NCI-H187 treated with DMSO at 0.1 percent for 48 hours (cell line): ENCODE results near the gene SDK1.

ENCODE experiments used
- DNase-seq: peaks from one replicate; lab custom pipeline; 2025; lab: John Stamatoyannopoulos, UW

The SDK1 gene

DNA sequence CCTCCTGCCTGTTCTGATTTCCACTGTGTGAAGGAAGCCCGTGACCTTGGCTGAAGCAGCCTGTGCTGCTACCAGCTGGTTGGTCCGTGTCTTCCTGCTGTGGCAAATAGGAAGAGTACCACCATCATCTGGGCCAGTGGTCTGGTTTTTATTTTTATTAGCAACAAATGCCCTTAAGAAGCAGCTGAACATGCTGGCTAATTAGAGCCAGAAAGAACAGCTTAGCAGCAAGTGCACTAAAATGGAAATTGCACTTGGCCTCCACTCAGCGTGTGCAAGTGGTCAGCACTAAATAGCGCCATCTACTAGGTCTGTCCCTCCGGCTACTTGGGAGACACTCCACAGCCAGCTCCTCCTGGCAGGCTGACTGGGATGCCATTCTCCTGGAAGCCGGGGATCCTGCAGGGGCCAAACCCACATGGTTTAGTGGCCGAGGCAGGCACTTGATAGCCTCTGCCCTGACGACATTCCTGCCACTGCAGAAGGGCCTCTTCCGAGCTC, 690.7 kb downstream of the SDK1 start:
- DNase-seq = no peak

DNA sequence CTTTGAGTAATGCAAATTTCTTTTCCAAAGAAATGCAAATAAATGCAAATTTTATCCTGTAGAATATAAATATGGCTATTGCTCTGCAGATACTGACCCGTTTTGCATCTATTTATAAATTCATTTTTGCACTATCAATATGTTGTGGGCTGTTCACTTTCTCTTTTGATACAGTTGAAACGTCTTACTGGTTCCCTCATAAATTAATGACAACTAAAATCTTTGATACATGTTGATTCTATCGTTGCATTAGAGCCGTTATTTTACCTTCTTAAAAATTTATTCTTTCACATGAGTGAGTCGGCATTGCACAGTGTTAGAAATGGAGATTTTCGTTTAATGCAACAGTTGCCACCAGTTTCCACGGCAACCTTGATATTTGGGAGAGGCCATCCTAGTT, 691.8 kb downstream of the SDK1 start:
- DNase-seq = no peak

- DNase-seq = no peak
Measured at GRCh38 chr7:3994764-3995163, 693.7 kb downstream of the SDK1 start.

- DNase-seq = no peak
Measured at GRCh38 chr7:3995187-3995586, 694.1 kb downstream of the SDK1 start.

DNA sequence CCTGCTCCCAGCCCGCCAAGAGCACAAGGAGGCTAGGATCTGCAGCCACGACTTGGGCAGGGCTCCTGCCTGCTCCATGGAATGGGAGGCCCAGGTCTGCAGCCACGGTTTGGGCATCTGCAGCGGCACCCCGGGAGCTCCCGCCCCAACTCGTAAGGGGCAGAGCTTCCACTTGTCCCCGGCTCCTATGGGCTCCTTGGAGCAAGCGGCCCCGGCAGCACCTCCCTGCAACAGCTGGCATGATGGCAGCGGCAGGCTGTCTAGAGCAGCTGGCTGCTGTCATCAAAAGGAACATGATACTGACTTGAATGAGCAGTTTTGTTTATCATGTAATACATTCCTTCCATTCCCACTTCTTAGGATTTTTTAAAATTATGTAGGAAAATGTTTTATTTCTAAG, 697.0 kb downstream of the SDK1 start:
- no peak for DNase-seq

DNA sequence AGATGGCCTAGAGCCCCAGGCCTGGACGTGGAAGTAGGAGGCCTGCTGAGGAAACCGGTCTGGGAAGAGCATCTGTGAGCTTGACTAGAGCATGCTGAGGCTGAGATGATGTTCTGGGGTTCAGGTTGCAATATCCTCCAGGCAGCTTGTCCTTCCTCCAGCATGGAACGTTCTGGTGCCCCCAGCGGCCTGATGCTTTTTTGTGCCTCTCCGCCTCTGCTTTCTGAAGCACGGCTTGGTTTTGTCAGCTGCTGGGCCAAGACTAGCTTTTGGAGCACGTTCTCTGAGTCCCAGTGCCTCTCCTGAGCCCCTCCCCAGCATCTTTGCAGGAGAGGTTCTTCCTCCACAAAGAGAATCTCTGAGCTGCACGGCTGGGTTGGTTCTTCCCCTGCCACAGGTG, 699.1 kb downstream of the SDK1 start:
- no peak for DNase-seq

GRCh38 chr7:4000934-4001333, 699.9 kb downstream of the SDK1 start:
- DNase-seq = no peak

DNA sequence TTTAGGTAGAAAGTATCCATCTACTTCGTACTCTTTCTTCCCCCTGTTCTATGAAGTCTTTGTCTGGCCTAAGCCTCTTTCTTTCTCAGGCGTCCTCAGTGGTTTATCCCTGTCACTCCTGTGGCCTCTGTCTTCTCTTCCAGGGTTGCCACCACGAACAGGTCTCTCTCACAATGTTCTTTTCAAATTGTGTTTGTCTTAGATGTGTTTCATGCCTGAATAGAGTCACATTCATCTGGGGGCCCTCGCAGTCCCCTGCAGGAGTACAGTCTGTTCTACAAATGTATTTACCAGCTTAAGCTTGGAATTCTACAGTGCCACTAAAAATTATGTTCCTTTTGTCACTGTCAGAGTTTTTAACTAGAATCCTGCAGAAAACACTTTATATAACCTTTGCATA, 700.7 kb downstream of the SDK1 start:
- DNase-seq = no peak

- no peak for DNase-seq
Measured at GRCh38 chr7:4003503-4003902, 702.5 kb downstream of the SDK1 start.

DNA sequence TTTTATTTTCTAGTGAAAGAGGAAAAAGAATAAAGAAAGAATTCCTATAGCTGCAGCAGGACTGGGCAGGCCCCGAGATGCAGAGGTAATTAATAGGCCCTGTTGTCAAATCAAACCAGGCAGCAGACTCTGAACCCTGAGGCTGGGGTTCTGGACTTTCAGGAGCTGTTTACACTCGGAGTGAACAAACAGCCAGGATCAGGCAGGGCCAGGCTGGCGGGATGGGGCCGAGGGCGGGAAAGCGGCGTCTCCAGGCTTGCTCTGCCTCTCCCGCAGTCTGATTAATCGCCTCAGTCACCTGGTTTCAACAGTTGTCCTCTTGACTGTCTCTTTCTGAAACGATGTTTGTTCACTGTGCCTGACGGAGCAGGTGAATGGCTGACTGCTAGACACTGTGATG, 705.6 kb downstream of the SDK1 start:
- DNase-seq = peak; percentile 60

GRCh38 chr7:4009211-4010060, 708.4 kb downstream of the SDK1 start:
- DNase-seq = no peak

GRCh38 chr7:4010061-4010605, 709.1 kb downstream of the SDK1 start:
- no peak for DNase-seq

DNA sequence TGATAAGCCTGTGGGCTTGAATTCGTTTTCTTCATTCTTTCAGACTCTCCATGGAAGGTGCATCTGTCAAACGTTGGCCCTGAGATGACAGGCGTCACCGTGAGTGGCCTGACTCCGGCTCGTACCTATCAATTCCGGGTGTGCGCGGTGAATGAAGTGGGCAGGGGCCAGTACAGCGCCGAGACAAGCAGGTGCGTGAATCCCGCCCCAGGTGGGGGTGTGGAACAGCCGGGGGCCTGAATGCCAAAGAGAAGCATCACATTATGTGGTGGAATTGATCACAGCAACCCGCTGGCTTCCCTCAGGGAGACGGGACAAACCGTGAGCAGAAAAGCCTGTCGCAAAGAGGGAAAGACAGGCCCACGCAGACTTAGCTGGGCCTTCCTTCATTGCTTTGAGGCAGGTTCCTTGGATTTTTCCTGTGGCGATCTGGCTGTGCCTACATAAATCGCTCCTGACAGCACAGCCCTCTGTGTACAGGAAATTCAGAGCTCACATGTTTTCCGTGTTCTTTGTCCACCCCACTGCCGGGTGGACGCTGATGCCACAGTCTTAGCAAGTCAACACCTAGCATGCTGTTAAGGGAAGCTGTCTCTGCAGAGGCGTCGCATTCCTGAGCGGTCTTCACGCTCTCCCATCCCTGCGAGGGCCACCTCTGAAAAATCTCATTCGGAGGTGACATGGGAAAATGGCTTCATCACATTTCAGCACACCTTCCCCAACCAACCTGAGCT, 710.0 kb downstream of the SDK1 start:
- DNase-seq = no peak

DNA sequence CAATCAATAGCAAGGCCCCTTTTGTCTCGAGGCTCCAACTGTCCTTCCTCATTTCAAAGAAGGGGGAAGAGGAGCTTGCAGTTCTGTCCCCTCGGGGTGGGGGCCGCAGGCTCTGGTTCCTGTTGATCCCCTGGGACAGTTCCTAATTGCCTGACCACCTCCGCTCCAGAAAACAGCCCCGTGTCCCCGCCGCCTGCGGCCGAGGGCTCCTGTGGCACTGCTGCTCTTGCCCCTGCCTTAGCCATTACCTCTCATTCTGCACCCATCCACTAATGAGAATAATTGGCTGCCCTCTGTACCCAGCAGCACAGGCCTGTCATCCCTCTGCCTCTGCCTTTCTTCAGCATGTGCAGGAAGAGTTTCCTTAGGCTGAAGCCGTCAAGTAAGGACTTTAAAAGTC, 712.7 kb downstream of the SDK1 start:
- DNase-seq = no peak

GRCh38 chr7:4014346-4015050, 713.4 kb downstream of the SDK1 start:
- no peak for DNase-seq

DNA sequence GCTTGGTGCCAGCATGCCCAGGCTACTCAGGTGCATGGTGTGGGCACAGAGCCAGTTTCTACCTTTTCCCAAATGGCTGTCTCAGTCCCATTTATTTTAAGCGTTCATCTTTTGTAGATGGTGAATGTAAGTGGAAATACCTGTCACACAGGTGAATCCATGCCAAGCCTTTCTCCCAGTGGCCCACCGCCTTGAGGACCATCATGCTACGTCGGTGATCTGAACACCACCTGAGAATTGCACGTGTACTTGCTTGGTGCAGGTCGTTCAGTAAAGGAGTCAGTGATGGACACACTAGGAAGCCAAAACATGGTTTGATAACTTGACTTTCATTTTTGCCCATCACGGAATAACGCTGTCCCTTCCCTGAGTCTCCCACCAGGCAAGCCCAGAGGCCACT, 714.3 kb downstream of the SDK1 start:
- no peak for DNase-seq

GRCh38 chr7:4015996-4016395, 714.9 kb downstream of the SDK1 start:
- no peak for DNase-seq

DNA sequence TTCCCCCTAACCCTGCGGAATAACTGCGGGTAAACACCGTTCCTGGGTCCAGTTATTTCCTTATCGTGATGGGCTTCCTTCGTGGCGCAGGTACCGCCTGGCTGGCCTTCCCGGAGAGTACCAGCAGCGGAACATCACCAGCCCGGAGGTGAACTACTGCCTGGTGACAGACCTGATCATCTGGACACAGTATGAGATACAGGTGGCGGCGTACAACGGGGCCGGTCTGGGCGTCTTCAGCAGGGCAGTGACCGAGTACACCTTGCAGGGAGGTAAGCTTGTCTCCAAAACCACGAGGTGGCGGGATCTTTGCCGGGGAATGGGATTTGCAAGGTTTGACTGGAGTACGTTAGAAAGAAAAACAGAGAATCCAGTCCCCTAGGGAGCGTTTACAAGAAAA, 716.0 kb downstream of the SDK1 start:
- DNase-seq = no peak

GRCh38 chr7:4017785-4018184, 716.7 kb downstream of the SDK1 start:
- DNase-seq = no peak

GRCh38 chr7:4018601-4019316, 717.7 kb downstream of the SDK1 start:
- DNase-seq = no peak

DNA sequence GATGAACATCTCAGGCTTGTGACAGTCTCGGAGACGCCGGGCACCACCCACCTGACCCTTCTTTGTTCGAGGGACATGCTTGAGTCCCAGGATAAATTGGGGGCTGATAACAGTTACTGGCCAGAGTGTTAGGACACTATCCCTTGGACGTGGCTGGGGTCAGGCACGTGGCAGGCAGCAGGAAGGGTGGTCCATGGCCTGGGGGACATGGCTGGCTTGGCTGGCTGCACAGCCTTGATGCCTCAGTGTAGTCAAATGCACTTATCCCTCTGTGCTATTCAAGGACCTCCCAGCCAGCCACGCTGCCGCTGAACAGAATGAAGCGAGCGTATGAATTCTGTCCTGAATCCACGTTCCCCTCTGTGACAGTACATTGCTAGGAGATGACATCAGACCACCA, 719.0 kb downstream of the SDK1 start:
- no peak for DNase-seq

GRCh38 chr7:4021413-4021812, 720.4 kb downstream of the SDK1 start:
- no peak for DNase-seq
